Stimulated activated CD4-positive, alpha-beta T cell treated with anti-CD3 and anti-CD28 coated beads, Interleukin-15, amount 100 ng/mL, for 48 hours (primary cell): Measurements from ENCODE around the gene NTSR1.

Experiments
- DNase-seq, 2 donors: peaks; one replicate each; pipeline ENCODE4 v3.0.0-alpha.2; 2020; ENCODE audit warnings: low read depth in 2 of 2

NTSR1 gene

GRCh38 chr20:62739581-62740285 lies 31.1 kb downstream of the NTSR1 start:
- DNase-seq = peak in 1 of 2 donors; percentile 23

- peak; percentile 75 to 79 for DNase-seq
Measured at GRCh38 chr20:62740286-62741141, 31.9 kb downstream of the NTSR1 start.

GRCh38 chr20:62741191-62741691 lies 32.6 kb downstream of the NTSR1 start:
- no peak for DNase-seq

GRCh38 chr20:62741701-62742491 lies 33.3 kb downstream of the NTSR1 start:
- DNase-seq = no peak

- no peak for DNase-seq
Measured at GRCh38 chr20:62742550-62742949, 33.9 kb downstream of the NTSR1 start.

- DNase-seq = no peak
Measured at GRCh38 chr20:62742979-62743776, 34.5 kb downstream of the NTSR1 start.

GRCh38 chr20:62743777-62744317 lies 35.2 kb downstream of the NTSR1 start:
- no peak for DNase-seq

- no peak for DNase-seq
Measured at GRCh38 chr20:62744741-62745191, 36.1 kb downstream of the NTSR1 start.

- DNase-seq = no peak
Measured at GRCh38 chr20:62745279-62745951, 36.8 kb downstream of the NTSR1 start.

- no peak for DNase-seq
Measured at GRCh38 chr20:62745952-62746288, 37.3 kb downstream of the NTSR1 start.

GRCh38 chr20:62748311-62748710 lies 39.7 kb downstream of the NTSR1 start:
- DNase-seq = no peak

GRCh38 chr20:62749851-62750445 lies 41.3 kb downstream of the NTSR1 start:
- no peak for DNase-seq

- DNase-seq = no peak
Measured at GRCh38 chr20:62751551-62752150, 43.0 kb downstream of the NTSR1 start.

- no peak for DNase-seq
Measured at GRCh38 chr20:62752181-62752670, 43.6 kb downstream of the NTSR1 start.

GRCh38 chr20:62752671-62753501 lies 44.2 kb downstream of the NTSR1 start:
- DNase-seq = no peak

GRCh38 chr20:62753626-62754025 lies 45.0 kb downstream of the NTSR1 start:
- DNase-seq = no peak

GRCh38 chr20:62754122-62754990 lies 45.7 kb downstream of the NTSR1 start:
- no peak for DNase-seq

- DNase-seq = no peak
Measured at GRCh38 chr20:62754991-62755356, 46.3 kb downstream of the NTSR1 start.
